Pancreas (tissue), 10 donors: ENCODE data around the gene HIVEP3. TPM values are rescaled to one million over a fixed set of nuclear protein-coding genes. Genes with fewer than 3 reads are reported as not detected.

ENCODE experiments used
- ATAC-seq, 4 donors: fragments of 200-7000 bp; cut with Tn5 transposase; one replicate each; pipeline versions ENCODE4 v1.8.0 to v1.9.1; 2020; ENCODE audit warnings: mild to moderate bottlenecking in 4 of 4, moderate library complexity in 4 of 4
- DNase-seq, 6 donors: peaks; one replicate each; pipeline ENCODE4 v3.0.0-alpha.2; 2020
- FAIRE-seq: peaks from 2 replicates; lab custom pipeline; 2012; peaks lifted over from hg19 to GRCh38; lab: Jason Lieb, UNC
- H3K27ac ChIP-seq, 4 donors: fragments of 200-600 bp; sonication (generic); 1 replicate in 3 of 4; 2 replicates in 1 of 4; pipeline versions ENCODE4 v1.5.0 to v1.8.0; 2020
- H3K27me3 ChIP-seq, 4 donors: fragments of 200-600 bp; one replicate each; pipeline ENCODE4 v1.8.0; 2021
- H3K36me3 ChIP-seq, 3 donors: fragments of 200-600 bp; sonication (generic) in 1 of 3; one replicate each; pipeline versions ENCODE4 v1.5.0 to v1.8.0; 2020 to 2021
- H3K4me1 ChIP-seq, 3 donors: fragments of 200-600 bp; one replicate each; pipeline ENCODE4 v1.8.0; 2021
- H3K4me3 ChIP-seq, 4 donors: fragments of 200-600 bp; sonication (generic) in 2 of 4; one replicate each; pipeline versions ENCODE4 v1.5.0 to v1.8.0; 2020 to 2021
- H3K9me3 ChIP-seq, 4 donors: fragments of 200-600 bp; one replicate each; pipeline ENCODE4 v1.8.0; 2021
- CTCF ChIP-seq, 4 donors: fragments of 200-600 bp; sonication (generic) in 3 of 4; IDR thresholded peaks; one replicate each; pipeline versions ENCODE4 v1.5.0 to v1.8.0; 2021; ENCODE audit warnings: antibody characterized with exemption in 4 of 4
- WGBS, 2 donors: extraction: QIAGEN DNeasy Blood & Tissue Kit; methylation state at CpG; one replicate each; pipeline ENCODE4 v1.1.7; 2013; 5-methylcytosine and 5-hydroxymethylcytosine counted together
- intact Hi-C, 3 donors: fragments of 100-400 bp; cut with DNase I; formaldehyde crosslinking; loops; one replicate each; pipeline versions ENCODE4 v1.11.1 to v1.14.2; 2022
- polyA plus RNA-seq, 2 donors: library from polyadenylated mRNA; stranded (reverse); fragments of 200-250 nt; gene quantifications; one replicate each; pipeline ENCODE4 v1.2.3, GENCODE V29; 2013
- total RNA-seq, 6 donors: library from RNA; stranded (reverse); fragmentation: NEBNext Ultra II Directional in 4 of 6; extraction: Animal tissue kit (Norgen Biotek cat#: 25700) in 4 of 6; gene quantifications; one replicate each; pipeline versions ENCODE4 v1.2.1 to v1.2.4, GENCODE V29; 2021 to 2023
- donor health status: healthy with polysubstance abuse.
- donor health status: DM: no; HTN: no; CAD: no; lungs with moderate emphysema.
- donor health status: DM: no; HTN: no; CAD: no.
- donor health status: control.
- donor health status: control.
- donor health status: Bipolar disorder and iron deficiency.
- donor health status: DM: yes; HTN: yes; CAD: no.
- donor health status: DM: no; HTN: no; CAD: no.
- donor health status: DM: no; HTN: no; CAD: no.
- donor health status: DM: yes; HTN: yes; CAD: no.

The HIVEP3 gene
- total and polyA plus RNA-seq, 8 donors: 2.7 to 5.0 (median 3.1) TPM

- DNase-seq (no peak), ATAC-seq (no peak), FAIRE-seq (no peak)
- intact Hi-C loops: loop anchor here in 1 of 3 donors (10.0 kb wide), 1 partner anchor 220 kb away; no protein-coding TSS in a partner anchor
- Histone ChIP-seq H3K4me1 (no peaks in the 10 kb centered on the region), H3K36me3 (no peaks in the 10 kb centered on the region), H3K4me3 (no peak overlapping the region), H3K27me3 (no peaks in the 10 kb centered on the region), H3K9me3 (no peaks in the 10 kb centered on the region), H3K27ac (no peak overlapping the region)
- no peak for TF ChIP-seq CTCF (IDR thresholded peaks at IDR 0.05)
- 53 to 60% methylated on average over 5 of the region's 5 CpGs for WGBS, 2 donors
Observed at GRCh38 chr1:41574842-41575241, 343.9 kb downstream of the HIVEP3 start.

DNA sequence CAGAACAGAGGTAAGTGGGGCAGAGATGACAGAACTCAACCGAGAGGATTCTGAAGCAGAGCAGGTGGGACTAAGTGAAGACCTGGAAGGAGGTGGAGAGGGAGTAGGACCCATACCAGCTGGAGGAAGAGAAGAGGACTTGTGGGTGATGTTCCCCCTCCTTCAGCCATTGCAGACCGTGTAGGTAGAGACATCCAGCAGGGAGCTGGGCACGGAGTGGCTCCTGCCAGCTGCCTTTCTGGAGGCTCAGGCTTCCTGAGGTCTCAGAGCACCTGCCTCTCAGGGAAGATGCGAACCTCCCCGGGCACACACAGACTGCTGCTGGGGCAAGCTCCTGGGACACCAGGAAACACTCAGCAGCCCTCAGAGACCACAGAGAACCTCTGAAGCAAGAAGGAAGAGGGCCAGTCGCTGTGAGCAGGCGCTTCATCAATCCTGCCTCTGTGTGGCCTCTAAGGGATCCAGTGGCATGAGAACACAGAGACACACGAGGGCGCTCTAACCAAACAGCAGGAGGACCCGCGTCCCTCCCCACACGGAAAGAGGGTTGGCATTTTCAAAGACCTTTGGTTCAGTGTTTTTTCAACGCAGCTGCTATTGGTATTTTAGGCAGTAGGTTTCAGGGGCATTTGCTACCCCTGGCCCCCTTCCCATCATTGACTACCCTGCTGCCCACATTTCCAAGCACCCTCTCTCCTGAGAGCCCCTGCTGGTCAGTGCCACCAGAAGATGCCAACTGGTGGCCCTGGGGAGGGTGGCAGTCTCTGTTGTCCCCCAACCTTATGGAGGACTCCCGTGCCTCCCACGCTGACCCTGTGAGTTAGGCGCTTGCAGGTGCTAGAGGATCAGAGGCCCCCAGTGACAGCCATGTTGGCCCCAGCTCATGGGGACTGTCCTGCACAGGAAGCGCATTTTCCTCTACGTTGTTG is 344.7 kb downstream of the HIVEP3 start:
- H3K27ac ChIP-seq: no peak overlapping the region
- no peak for FAIRE-seq
- 28 to 29% methylated on average over 17 to 18 of the region's 18 CpGs for WGBS, 2 donors

GRCh38 chr1:41573194-41573593 is 345.5 kb downstream of the HIVEP3 start:
- DNase-seq: no peak
- intact Hi-C loops: loop anchor here in 1 of 3 donors (10.0 kb wide), 1 partner anchor 222 kb away; no protein-coding TSS in a partner anchor
- WGBS, 2 donors: 81 to 89% methylated on average over 3 of the region's 3 CpGs
- no peaks in the 10 kb centered on the region for H3K4me1 ChIP-seq
- no peak overlapping the region for H3K27ac ChIP-seq
- TF ChIP-seq CTCF (IDR thresholded peaks at IDR 0.05): no peak
- ATAC-seq: no peak
- no peak for FAIRE-seq
- no peaks in the 10 kb centered on the region for H3K36me3 ChIP-seq
- no peak overlapping the region for H3K4me3 ChIP-seq
- no peaks in the 10 kb centered on the region for H3K27me3 ChIP-seq
- H3K9me3 ChIP-seq: no peaks in the 10 kb centered on the region

More for the DNA sequence above, 344.7 kb downstream of the HIVEP3 start:
- DNase-seq (peak; percentile 65 to 86 (median 78)), ATAC-seq (peak; percentile 89 to 99 (median 96))
- Histone ChIP-seq H3K4me1 (no peaks in the 10 kb centered on the region), H3K27me3 (no peaks in the 10 kb centered on the region), H3K9me3 (no peaks in the 10 kb centered on the region), H3K36me3 (no peaks in the 10 kb centered on the region), H3K4me3 (no peak overlapping the region)
- intact Hi-C loops: loop anchor here in 1 of 3 donors (10.0 kb wide), 1 partner anchor 221 kb away; no protein-coding TSS in a partner anchor
- peak; percentile 62 to 84 (median 79) for TF ChIP-seq CTCF (IDR thresholded peaks at IDR 0.05)

GRCh38 chr1:41572224-41572623 is 346.5 kb downstream of the HIVEP3 start:
- Histone ChIP-seq H3K9me3 (no peaks in the 10 kb centered on the region), H3K27ac (no peak overlapping the region), H3K27me3 (no peaks in the 10 kb centered on the region), H3K4me3 (no peak overlapping the region), H3K36me3 (no peaks in the 10 kb centered on the region), H3K4me1 (no peaks in the 10 kb centered on the region)
- TF ChIP-seq CTCF (IDR thresholded peaks at IDR 0.05): no peak
- DNase-seq: no peak
- intact Hi-C loops: loop anchor here in 1 of 3 donors (10.0 kb wide), 1 partner anchor 223 kb away; no protein-coding TSS in a partner anchor
- 83 to 91% methylated on average over 5 of the region's 5 CpGs for WGBS, 2 donors
- ATAC-seq: no peak
- FAIRE-seq: no peak
